Left colon (tissue), 2 donors: ENCODE results near the gene INO80E. TPM values are rescaled to one million over a fixed set of nuclear protein-coding genes. Genes with fewer than 3 reads are reported as not detected.
"Not testable (repeated sequence)": the region's sequence is repeated elsewhere in the genome, so short reads cannot be mapped to it uniquely, and the experiment has no call there.

Experiments
- ATAC-seq: fragments of 200-7000 bp; cut with Tn5 transposase; one replicate; pipeline ENCODE4 v1.9.1; 2020; ENCODE audit warnings: mild to moderate bottlenecking, moderate library complexity
- DNase-seq, 2 donors: peaks; one replicate each; pipeline ENCODE4 v3.0.0-alpha.2; 2020
- intact Hi-C, 2 donors: fragments of 100-400 bp; cut with DNase I in 1 of 2; cut with micrococcal nuclease in 1 of 2; formaldehyde crosslinking; loops; one replicate each; pipeline versions ENCODE4 v1.11.2 to v1.14.0; 2022; cut with DNase I, micrococcal nuclease
- long read RNA-seq: library from polyadenylated mRNA; unstranded; transcript quantifications from one replicate; pipeline ENCODE4 v2.0.0, GENCODE V29; 2021
- total RNA-seq, 2 donors: library from RNA; stranded (reverse); fragmentation: NEBNext Ultra II Directional; extraction: Animal tissue kit (Norgen Biotek cat#: 25700); gene quantifications; one replicate each; pipeline ENCODE4 v1.2.1, GENCODE V29; 2021
- donor health status: DM: no; HTN: no; CAD: no.
- donor health status: DM: yes; HTN: yes; CAD: no.

The INO80E gene, protein sequence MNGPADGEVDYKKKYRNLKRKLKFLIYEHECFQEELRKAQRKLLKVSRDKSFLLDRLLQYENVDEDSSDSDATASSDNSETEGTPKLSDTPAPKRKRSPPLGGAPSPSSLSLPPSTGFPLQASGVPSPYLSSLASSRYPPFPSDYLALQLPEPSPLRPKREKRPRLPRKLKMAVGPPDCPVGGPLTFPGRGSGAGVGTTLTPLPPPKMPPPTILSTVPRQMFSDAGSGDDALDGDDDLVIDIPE
- total RNA-seq = 10 to 100 TPM; 61.4 to 73.7 TPM
- long read RNA-seq, partial matches to known transcripts = 0 of 3 reads
- long read RNA-seq, other reads (novel, unspliced or antisense) = 3 of 3 reads

DNA sequence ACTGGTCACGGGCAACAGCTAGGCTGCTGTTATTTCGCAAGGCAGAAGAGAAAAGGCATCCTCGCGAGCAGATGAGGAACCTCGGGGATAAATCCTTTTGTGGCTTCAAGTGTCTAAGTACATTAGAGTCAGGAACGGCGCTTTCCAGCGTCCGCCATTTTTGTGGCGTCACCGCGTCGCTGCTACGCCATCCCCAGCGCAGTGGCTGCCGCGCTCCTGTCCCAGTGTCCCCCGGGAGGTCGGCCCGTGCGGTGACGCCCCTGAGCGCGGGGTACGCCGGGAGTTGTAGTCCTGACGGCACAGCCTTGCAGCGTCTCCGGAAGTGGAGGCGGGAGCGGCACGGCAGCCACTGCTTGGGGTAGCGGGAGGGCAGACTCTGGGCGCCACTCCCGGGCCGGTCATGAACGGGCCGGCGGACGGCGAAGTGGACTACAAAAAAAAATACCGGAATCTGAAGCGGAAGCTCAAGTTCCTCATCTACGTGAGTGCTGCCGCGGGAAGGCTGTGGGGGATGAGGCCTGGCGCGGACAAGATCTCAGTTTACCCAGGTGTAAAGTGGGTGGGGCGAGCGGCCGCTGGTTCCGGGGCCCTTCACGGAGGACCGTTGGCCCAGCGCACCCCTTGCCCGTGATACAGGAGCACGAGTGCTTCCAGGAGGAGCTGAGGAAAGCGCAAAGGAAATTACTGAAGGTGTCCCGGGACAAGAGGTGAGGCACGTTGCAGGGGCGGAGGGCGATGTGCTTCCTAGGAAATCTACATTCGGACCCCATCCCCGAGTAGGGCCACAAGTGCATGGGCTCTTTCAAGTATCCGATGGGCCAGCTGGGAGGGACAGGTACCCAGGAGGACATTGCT is at the start of gene INO80E:
Gene INO80E, plus strand, starts transcription at position 331 of the 855 bp plus-strand sequence. Its CDS starts 70 bp downstream, at position 401.
- ATAC-seq (peak; percentile 95), DNase-seq (peak; percentile 98 to 99)
- intact Hi-C loops = no loop called here

DNA sequence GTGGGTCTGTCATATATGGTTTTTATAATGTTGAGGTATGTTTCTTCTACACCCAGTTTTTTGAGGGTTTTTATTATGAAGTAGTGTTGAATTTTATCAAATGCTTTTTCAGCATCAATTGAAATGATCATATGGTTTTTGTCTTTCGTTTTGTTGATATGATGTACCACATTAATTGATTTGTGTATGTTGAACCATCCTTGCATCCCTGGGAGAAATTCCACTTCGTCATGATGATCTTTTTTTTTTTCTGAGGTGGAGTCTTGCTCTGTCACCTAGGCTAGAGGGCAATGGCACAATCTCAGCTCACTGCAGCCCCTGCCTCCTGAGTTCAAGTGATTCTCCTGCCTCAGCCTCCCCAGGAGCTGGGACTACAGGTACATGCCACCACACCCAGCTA is 48.1 kb upstream of the INO80E start:
- no peak for DNase-seq
- intact Hi-C loops = no loop called here
- ATAC-seq = no peak

DNA sequence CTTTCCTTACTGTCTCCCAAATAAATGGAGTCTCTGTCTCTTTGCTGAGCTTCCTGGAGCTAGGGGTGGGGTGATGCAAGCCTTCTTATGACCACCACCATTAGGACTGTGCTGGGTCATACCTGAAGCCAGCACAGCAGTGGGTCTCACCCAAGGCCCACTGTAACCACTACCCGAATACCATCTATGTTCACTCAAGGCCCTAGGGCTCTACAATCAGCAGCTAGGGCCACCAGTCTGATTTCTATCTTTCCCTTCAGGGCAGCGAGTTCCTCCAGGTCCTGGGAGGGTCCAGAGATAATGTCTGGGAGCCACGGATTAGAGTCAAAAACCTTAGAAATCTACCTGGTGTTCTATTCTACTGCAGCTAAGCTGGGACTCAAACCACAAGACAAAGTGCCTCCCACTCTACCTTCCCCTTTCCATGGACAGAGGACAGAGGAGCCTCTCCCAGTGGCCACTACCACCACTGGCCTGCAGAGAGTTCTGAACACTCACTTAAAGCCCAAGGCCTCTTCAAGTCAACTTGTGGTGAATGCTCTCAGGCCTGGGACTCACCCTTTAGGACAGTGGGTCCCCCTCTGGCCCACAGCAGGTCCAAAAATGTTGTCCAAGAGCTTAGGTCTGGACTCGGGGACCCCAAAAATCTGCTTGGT is 45.1 kb upstream of the INO80E start:
- DNase-seq = no peak
- intact Hi-C loops = no loop called here
- ATAC-seq = no peak

DNA sequence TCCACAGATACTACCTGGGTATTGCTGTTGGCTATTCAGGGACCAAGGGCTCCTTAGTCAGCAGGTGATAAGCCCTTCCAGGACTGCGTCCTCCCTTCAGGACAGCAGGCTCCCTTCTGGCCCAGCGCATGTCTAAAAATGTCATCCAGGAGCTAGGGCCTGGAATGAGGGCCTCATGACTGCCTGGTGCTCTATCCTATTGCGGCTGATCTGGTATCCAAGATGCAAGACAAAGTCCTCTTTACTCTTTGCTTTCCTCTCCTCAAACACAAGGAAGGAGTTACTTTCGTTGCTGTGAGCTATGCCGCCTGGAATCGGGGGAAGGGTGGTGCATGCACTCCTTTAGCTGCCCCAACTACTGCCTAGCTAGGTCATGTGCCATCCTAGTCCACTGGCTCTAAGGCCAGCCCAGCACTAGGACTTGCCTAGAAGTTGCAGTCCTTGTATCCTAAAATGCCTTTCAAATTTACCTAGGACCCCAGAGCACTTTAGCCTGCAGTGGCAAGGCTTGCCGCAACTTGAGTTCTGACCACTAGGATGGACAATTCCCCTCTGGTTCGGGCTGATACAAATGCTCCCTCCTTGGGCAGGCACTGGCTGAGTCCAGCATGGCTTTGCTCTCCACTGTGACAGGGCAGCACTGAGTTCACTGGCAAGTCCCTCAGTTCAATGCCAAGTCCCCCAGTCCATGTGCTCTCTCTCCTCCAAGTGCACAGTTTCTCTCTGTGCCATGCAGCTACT is 44.2 kb upstream of the INO80E start:
- ATAC-seq (no peak), DNase-seq (no peak)
- intact Hi-C loops = no loop called here

DNA sequence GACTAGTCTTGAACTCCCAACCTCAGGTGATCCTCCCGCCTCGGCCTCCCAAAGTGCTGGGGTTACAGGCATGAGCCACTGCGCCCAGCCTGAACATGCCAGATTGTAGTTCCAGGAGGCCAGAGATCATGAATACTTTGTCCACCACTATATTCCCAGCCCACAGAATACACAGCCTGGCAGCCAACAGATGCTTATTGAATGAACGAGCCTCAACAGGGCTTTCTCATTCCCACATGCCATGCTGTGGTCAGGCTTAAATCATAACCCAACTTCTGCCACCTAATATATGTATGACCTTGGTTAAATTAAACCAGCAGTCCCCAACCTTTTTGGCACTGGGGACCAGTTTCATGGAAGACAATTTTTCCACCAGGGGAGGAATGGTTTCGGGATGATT is 37.3 kb upstream of the INO80E start:
- DNase-seq (no peak), ATAC-seq (no peak)
- intact Hi-C loops = no loop called here

DNA sequence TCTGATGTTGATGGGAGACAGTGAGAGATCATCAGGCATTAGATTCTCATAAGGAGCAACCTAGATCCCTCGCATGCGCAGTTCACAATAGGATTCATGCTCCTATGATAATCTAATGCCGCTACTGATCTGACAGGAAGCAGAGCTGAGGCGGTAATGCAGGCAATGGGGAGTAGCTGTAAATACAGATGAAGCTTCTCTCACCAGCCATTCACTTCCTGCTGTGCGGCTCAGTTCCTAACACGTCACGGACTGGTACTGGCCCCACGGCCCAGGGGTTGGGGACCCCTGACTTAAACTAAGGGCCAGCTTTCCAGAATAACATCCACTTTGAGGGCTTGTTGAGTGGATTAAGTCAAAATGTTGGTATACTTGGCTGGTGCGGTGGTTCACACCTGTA is 36.7 kb upstream of the INO80E start:
- intact Hi-C loops = no loop called here
- no peak for DNase-seq
- ATAC-seq = no peak

DNA sequence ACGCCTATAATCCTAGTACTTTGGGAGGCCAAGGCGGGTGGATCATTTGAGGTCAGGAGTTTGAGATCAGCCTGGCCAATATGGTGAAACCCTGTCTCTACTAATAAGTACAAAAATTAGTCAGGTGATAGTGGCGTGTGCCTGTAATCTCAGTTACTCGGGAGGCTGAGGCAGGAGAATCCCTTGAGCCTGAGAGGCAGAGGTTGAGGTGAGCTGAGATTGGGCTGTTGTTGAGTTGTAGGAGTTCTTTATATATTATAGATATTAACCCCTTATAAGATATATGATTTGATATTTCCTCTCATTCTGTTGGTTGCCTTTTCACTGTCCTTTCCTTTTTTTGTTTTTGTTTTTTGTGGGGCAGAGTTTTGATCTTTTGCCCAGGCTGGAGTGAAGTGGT is 36.2 kb upstream of the INO80E start:
- DNase-seq, ATAC-seq, intact Hi-C loops: not testable (repeated sequence)

DNA sequence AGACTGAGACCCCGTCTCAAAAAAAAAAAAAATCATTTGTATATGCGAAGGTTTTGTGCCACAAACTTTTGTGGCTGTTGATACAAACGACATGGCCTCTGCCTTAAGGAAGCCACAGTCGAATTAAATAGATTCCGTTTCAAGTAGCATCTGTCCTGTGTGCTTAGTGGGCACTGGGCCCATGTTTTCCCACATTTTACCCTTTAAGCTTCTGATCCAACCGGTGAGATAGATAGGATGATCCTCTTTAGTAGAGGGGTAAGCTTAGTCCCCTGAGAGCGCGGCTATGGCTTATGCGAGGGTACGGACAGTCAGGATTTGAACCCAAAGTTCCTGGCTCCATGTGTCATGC is 34.9 kb upstream of the INO80E start:
- ATAC-seq = no peak
- intact Hi-C loops = no loop called here
- no peak for DNase-seq

DNA sequence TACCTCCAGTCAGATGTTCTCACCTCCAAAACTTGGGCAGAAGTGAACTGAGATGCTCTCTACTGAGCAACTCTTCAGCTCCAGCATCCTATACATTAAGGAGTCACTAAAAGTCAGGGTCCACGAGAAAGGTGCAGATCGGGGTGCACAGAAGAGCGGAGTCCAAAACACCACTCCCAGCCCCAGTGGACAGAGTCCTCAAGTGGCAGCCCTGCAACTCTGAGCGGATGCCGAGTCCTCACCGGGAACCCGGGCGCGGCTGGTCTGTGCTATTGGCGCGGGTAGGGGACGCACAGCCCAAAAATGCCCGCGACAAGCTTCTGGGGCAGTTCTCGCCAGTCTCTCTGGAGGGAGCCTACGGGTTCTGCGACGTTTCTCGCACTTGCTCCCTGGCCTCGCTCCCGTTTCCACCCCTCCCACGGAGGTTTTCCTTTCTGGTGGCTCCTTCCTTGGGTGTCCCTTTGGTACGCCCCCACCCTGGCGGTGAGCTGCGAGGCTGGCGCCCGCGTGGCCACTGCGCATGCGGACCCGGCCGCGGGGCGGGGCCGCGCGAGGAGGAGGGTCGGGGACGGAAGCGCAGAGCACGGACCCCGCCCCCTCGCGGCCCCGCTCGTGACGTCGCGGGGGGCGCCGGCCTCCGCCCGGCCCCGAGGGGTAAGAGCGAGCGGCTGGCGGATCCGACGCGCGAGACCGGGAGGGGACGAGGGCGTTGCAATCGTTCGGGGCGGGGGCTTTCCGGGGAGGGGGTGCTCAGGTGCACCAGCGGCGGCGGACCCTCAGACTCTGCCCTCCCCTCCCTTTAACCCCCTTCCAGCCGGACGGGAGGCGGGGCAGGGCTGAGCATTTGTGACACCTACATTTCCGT is 34.3 kb upstream of the INO80E start, which contains the start of gene TMEM219:
Gene TMEM219, plus strand, starts transcription at position 601 of the 865 bp plus-strand sequence. CDS start 1,065 bp downstream, outside the sequence.
- DNase-seq = peak; percentile 86 to 93
- intact Hi-C loops = no loop called here
- ATAC-seq = peak; percentile 92

DNA sequence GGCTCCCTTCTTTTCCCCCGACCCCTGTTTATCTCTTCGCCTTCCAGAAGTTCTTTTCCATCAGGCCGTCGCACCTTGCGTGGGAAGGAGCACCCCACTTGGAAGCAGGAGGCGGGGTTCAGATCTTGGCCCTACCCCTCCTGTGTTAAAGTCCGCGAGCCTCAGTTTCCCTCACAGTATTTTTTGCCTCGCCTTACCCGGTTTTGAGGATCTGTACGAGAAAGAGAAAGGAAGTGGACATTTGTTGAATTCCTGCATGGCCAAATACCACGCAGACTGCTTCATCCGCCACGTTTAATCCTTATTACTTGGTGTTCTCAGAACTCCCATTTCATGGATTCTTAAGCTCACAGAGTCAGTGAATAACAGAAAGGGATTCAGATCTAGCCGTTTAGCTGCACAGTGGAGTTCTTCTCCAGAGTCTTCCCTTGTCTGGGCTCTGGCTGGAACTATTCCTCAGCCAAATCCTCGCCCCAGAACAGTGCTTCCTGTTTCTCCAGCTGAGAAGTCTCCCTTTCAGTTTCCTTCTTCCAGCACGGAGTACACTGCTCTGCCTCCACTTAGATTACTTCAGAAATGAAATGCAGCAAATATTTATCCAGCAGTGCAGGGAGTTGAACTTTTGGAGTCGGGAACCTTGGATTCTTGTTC is 33.6 kb upstream of the INO80E start:
- DNase-seq (peak; percentile 38 to 47), ATAC-seq (peak; percentile 65)
- intact Hi-C loops = no loop called here

DNA sequence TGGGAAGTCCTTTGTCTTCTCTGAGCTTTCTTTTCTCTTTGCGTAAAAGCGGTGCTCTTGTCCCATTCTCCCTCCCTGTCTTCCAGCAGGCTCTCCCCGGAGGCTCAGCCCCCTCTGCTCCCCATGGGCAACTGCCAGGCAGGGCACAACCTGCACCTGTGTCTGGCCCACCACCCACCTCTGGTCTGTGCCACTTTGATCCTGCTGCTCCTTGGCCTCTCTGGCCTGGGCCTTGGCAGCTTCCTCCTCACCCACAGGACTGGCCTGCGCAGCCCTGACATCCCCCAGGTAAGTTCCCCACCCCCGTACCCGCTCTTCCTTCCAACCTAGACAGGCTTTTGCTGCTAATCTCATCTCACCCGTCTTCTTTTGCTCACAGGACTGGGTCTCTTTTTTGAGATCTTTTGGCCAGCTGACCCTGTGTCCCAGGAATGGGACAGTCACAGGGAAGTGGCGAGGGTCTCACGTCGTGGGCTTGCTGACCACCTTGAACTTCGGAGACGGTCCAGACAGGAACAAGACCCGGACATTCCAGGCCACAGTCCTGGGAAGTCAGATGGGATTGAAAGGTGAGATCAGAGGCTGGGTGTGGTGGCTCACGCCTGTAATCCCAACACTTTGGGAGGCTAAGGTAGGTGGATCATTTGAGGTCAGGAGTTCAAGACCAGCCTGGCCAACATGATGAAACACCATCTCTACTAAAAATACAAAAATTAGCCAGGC is 32.9 kb upstream of the INO80E start:
- ATAC-seq (no peak), DNase-seq (peak in 1 of 2 donors; percentile 26)
- intact Hi-C loops = no loop called here

DNA sequence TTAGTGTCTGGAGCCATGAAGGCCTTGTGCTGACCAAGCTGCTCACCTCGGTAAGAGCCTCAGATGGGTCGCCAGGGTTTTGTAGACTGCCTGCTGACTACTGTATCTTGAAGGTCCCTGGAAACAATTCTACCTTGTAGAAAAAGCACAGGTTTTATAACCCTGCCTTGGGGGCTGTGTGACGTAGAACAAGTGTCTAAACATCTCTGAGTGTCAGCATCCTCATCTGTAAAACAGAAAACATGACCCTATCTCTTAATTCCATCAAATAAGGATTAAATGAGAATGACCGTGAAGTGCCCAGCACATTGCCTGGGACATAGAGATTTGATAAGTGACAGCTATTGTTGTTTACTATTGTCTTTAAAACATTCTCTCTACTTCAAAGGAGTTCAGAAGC is 27.8 kb upstream of the INO80E start:
- no peak for DNase-seq
- no peak for ATAC-seq
- intact Hi-C loops = no loop called here

DNA sequence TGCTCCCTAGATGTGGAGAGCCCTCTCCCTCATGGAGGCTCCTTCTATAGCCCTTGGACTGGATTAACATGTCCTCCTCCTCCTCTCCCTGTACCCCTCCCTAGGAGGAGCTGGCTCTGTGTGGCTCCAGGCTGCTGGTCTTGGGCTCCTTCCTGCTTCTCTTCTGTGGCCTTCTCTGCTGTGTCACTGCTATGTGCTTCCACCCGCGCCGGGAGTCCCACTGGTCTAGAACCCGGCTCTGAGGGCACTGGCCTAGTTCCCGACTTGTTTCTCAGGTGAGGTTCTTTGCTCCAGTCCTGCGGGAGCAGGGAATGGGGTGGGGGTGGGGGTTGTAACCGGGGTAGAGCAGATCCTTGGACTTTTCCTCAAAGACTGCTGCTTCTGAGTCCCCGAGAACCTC is 24.7 kb upstream of the INO80E start:
- ATAC-seq (no peak), DNase-seq (no peak)
- intact Hi-C loops = loop anchor here in 1 of 2 donors (10.0 kb wide), 1 partner anchor 47 kb away; the partner anchor contains the start of gene KCTD13

DNA sequence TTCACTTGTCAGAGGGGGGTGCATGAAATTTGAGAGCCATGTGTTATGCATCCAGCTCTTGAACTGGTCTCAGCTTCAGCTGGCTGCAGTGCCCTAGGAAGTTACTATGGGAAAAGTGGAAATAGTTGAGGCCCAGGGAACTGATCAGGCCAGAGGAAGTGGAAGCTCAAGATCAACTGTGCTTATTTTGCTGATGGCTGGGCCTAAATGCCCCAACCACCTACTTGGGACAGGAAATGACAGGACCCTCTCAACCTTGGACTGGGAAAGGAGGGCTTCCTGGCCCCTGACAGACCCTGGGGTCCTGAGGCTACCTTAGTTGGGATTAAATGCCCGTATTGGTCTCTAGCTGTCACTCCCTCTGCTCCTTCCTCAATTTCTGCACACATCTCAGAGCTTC is 23.5 kb upstream of the INO80E start:
- intact Hi-C loops = loop anchor here in 1 of 2 donors (10.0 kb wide), 1 partner anchor 48 kb away; the partner anchor contains the start of gene KCTD13
- ATAC-seq = no peak
- no peak for DNase-seq

DNA sequence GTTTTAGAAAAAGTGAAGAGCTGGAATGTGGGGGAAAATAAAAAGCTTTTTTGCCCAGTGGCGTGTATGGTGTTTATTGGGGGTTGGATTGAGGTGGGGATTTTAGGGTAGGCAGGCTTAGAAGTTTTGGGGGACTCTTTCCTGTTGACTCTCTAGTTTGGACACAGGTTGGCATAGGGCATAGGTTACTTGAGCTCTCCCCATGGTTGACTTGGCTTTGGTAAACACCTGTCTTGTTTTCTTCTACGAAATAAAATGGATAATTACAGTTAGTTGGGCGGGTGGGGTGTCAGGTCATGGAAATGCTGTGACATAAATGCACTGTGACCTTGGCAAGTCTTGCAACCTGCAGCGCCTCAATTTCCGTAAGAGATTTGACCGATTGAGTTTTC is 23.1 kb upstream of the INO80E start:
- ATAC-seq = no peak
- intact Hi-C loops = loop anchor here in 1 of 2 donors (10.0 kb wide), 1 partner anchor 48 kb away; the partner anchor contains the start of gene KCTD13
- DNase-seq = no peak

DNA sequence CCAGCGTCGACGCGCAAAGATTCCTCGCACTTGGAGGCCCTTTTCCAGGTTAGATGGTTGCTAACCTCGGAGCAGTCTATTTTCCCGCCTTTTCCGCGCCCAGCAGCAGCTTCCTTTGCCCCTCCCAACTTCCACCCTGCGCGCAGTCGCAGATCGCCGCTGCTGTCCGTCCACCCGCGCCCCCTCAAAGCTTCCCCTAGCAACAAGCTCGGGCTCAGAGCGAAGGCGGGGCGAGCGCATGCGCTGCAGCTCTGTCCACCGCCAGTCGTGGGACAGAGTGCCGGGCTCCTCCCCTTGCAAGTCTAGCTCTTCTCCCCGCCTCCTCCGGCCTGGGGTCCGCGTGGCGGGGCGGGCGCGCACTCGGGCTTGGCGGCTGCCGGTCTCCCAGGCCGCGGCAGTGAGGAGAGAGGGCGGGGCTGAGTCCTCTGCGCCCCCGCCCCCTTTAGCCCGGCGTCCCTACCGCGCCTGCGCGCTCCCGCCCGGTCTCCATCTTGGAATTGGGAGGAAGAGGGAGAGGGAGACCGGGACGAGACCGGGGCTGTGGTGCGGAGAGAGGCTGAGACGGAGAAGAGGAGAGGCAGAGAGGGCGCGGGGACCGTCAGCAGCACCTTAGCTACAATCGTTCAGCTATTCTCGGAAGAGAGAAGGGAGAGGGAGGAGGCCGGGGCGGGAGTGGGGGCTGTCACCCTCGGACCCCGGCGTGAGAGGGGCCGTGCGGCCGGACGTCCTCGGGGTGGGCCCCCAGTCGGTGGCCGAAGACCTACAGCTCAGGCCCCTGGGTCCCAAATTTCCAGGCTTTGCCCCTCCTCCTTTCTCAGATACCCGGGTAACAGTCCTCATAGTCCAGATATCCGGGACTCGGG is 22.4 kb upstream of the INO80E start, which contains the start of gene TAOK2:
Gene TAOK2, plus strand, starts transcription at position 485 of the 863 bp plus-strand sequence. CDS start 3,905 bp downstream, outside the sequence.
- intact Hi-C loops = loop anchor here in 1 of 2 donors (10.0 kb wide), 1 partner anchor 49 kb away; the partner anchor contains the start of gene KCTD13
- peak; percentile 96 to 98 for DNase-seq
- ATAC-seq = peak; percentile 96
